HepG2 (cell line): ENCODE data around the gene CLN6. TPM values are rescaled to one million over a fixed set of nuclear protein-coding genes. Genes with fewer than 3 reads are reported as not detected.

ENCODE experiments used
- ATAC-seq: fragments of 200-7000 bp; cut with Tn5 transposase; 3 replicates; pipeline ENCODE4 v1.9.1; 2020; ENCODE audit warnings: mild to moderate bottlenecking, moderate library complexity
- BruUV-seq: library from RNA; stranded (reverse); fragments of 400-500 nt; replicated peaks from 2 replicates; lab custom pipeline; 2021; lab: Mats Ljungman, UMichigan
- CTCF ChIA-PET: fragments of 300-600 bp; formaldehyde crosslinking; extraction: SDS; loops from one replicate; lab custom pipeline; 2021; ENCODE audit warnings: low total read pairs, inconsistent platforms, low intra/inter-chr PET ratio; lab: Yijun Ruan, JAX
- POLR2A ChIA-PET: fragments of 350-600 bp; sonication (Branson Sonifier 250); formaldehyde crosslinking; loops from one replicate; lab custom pipeline; 2020; ENCODE audit warnings: antibody characterized with exemption, inconsistent platforms; lab: Yijun Ruan, JAX
- DNase-seq: peaks from one replicate; pipeline ENCODE4 v3.0.0-alpha.2; 2015; ENCODE audit warnings: low spot score
- FAIRE-seq: peaks from 3 replicates; lab custom pipeline; 2011; peaks lifted over from hg19 to GRCh38; lab: Jason Lieb, UNC
- H2AFZ ChIP-seq: one replicate; pipeline ENCODE4 v1.6.1; 2011; ENCODE audit warnings: low read length, inconsistent platforms
- H3K27ac ChIP-seq: fragments of 300-600 bp; 3 replicates; pipeline ENCODE4 v1.8.0; 2011; ENCODE audit warnings: mixed run types, mild to moderate bottlenecking, mixed read lengths, low read length, inconsistent platforms; ENCODE audit not compliant: insufficient read depth; ENCODE audit errors: extremely low read length
- H3K27me3 ChIP-seq, 2 experiments: fragments of 200-600 bp in 1 of 2; 2 replicates in 1 of 2; 3 replicates in 1 of 2; pipeline versions ENCODE4 v1.6.0 to v1.8.0; 2011; ENCODE audit warnings: low read length in 2 of 2, mild to moderate bottlenecking in 2 of 2, moderate library complexity in 2 of 2, inconsistent platforms in 1 of 2; ENCODE audit not compliant: insufficient read depth in 2 of 2, control insufficient read depth in 1 of 2
- H3K36me3 ChIP-seq, 2 experiments: fragments of 200-600 bp in 1 of 2; replicated peaks in 1 of 2; 2 replicates in 1 of 2; 3 replicates in 1 of 2; pipeline versions ENCODE4 v1.5.1 to v1.8.0; 2011; ENCODE audit warnings: low read length in 2 of 2, inconsistent platforms in 1 of 2; ENCODE audit not compliant: insufficient read depth in 2 of 2, control insufficient read depth in 1 of 2
- H3K4me1 ChIP-seq: 2 replicates; pipeline ENCODE4 v1.5.1; 2012; ENCODE audit warnings: low read length, inconsistent platforms; ENCODE audit not compliant: insufficient read depth
- H3K4me2 ChIP-seq: 2 replicates; pipeline ENCODE4 v1.6.0; 2011; ENCODE audit warnings: low read depth, low read length, inconsistent platforms
- H3K4me3 ChIP-seq, 3 experiments: fragments of 200-600 bp in 1 of 3; sonication (generic), shearing (Covaris generic) in 1 of 3; replicated peaks in 1 of 3; 2 replicates each; pipeline ENCODE4 v1.5.1; 2011 to 2016; ENCODE audit warnings: low read length in 3 of 3, inconsistent platforms in 2 of 3, low read depth in 2 of 3, mild to moderate bottlenecking in 2 of 3, control low read depth in 1 of 3, mixed read lengths in 1 of 3; ENCODE audit not compliant: insufficient read depth in 1 of 3
- H3K79me2 ChIP-seq: one replicate; pipeline ENCODE4 v1.6.1; 2011; ENCODE audit warnings: low read length, inconsistent platforms; ENCODE audit not compliant: insufficient read depth
- H3K9ac ChIP-seq: 2 replicates; pipeline ENCODE4 v1.6.0; 2011; ENCODE audit warnings: mild to moderate bottlenecking, low read depth, low read length, inconsistent platforms; ENCODE audit not compliant: insufficient read depth
- H3K9me3 ChIP-seq: 2 replicates; pipeline ENCODE4 v1.5.1; 2012; ENCODE audit warnings: mild to moderate bottlenecking, low read length
- H4K20me1 ChIP-seq: 2 replicates; pipeline ENCODE4 v1.6.0; 2011; ENCODE audit warnings: inconsistent platforms, mild to moderate bottlenecking, low read length, moderate library complexity; ENCODE audit not compliant: insufficient read depth
- AKAP8 ChIP-seq: sonication (generic); formaldehyde crosslinking; IDR thresholded peaks from 2 replicates; pipeline ENCODE4 v1.5.1; 2020; ENCODE audit warnings: mild to moderate bottlenecking, missing genetic modification reagents
- ARID2 ChIP-seq: sonication (generic); formaldehyde crosslinking; IDR thresholded peaks from 2 replicates; pipeline ENCODE4 v1.8.1; 2022; ENCODE audit warnings: mild to moderate bottlenecking, missing genetic modification reagents, borderline replicate concordance
- MAFF ChIP-seq: IDR thresholded peaks from 2 replicates; pipeline ENCODE4 v1.6.1; 2011; ENCODE audit warnings: low read depth, low read length, improper control_type of control experiment
- MAFK ChIP-seq, 2 experiments: IDR thresholded peaks in 1 of 2; conservative IDR thresholded peaks in 1 of 2; 2 replicates each; pipeline ENCODE4 v1.6.1; 2011; ENCODE audit warnings: improper control_type of control experiment in 2 of 2, low read length in 2 of 2
- RFXAP ChIP-seq: sonication (generic); formaldehyde crosslinking; IDR thresholded peaks from 2 replicates; pipeline ENCODE4 v1.4.0; 2020; ENCODE audit warnings: missing genetic modification reagents, borderline replicate concordance
- SRY ChIP-seq: sonication (generic); formaldehyde crosslinking; IDR thresholded peaks from 2 replicates; pipeline ENCODE4 v1.8.0; 2022; ENCODE audit warnings: mild to moderate bottlenecking, missing genetic modification reagents
- ZNF317 ChIP-seq: sonication (generic); formaldehyde crosslinking; IDR thresholded peaks from 2 replicates; pipeline ENCODE4 v1.5.0; 2020; ENCODE audit warnings: mild to moderate bottlenecking, missing genetic modification reagents
- ZNF629 ChIP-seq: sonication (generic); formaldehyde crosslinking; conservative IDR thresholded peaks from 2 replicates; pipeline ENCODE4 v1.5.0; 2020; ENCODE audit warnings: missing genetic modification reagents
- ZNF652 ChIP-seq: IDR thresholded peaks from 2 replicates; pipeline ENCODE4 v1.6.1; 2016; ENCODE audit warnings: low read depth, borderline replicate concordance
- ZSCAN25 ChIP-seq: sonication (generic); formaldehyde crosslinking; IDR thresholded peaks from 2 replicates; pipeline ENCODE4 v1.8.0; 2022; ENCODE audit warnings: mild to moderate bottlenecking, missing genetic modification reagents
- WGBS: methylation state at CpG from one replicate; pipeline ENCODE4 v1.1.6; 2017; ENCODE audit warnings: low lambda C conversion rate; 5-methylcytosine and 5-hydroxymethylcytosine counted together
- in situ Hi-C: cut with HindIII; loops from 2 replicates; pipeline ENCODE4 v1.10.0; 2017; ENCODE audit warnings: low pct_unique_long_range_greater_than_20kb; ENCODE audit not compliant: extremely low pct_ligation_motif_present
- intact Hi-C: fragments of 100-400 bp; cut with micrococcal nuclease; formaldehyde crosslinking; loops from one replicate; pipeline ENCODE4 v1.10.0; 2022; ENCODE audit not compliant: unreplicated experiment
- polyA plus RNA-seq, 8 experiments: library from polyadenylated mRNA; depleted of rRNA in 3 of 8; stranded (reverse) in 7 of 8; unstranded in 1 of 8; fragments of >200 nt; fragmentation: Illumina TruSeq in 4 of 8; extraction: Trizol in 4 of 8; gene quantifications; 2 replicates each; pipeline versions ENCODE4 v1.2.1 to v1.2.3, GENCODE V29; 2011 to 2016; ENCODE audit warnings: low read depth in 4 of 8, missing spikeins in 1 of 8, mixed read lengths in 1 of 8; ENCODE audit not compliant: insufficient read depth in 1 of 8
- total RNA-seq, 5 experiments: library from RNA; depleted of rRNA; stranded (reverse); fragments of >200 nt; fragmentation: Illumina TruSeq; extraction: Trizol; gene quantifications; 2 replicates each; pipeline ENCODE4 v1.2.3, GENCODE V29; 2016; ENCODE audit warnings: low read depth in 1 of 5

The CLN6 gene
- total and polyA plus RNA-seq, 2 of the 13 experiments (the other 11 are each of a cell fraction or from before 2014, with no cell fraction given): 24.9 to 27.1 TPM

GRCh38 chr15:68274201-68274848 lies 44.8 kb upstream of the CLN6 start:
- ATAC-seq: no peak
- no peak for DNase-seq
- Histone ChIP-seq H3K27ac (no peak overlapping the region), H3K9ac (no peak overlapping the region), H3K4me1 (peaks cover 66% of the 10 kb centered on the region), H3K36me3 (no peaks in the 10 kb centered on the region), H4K20me1 (peaks cover 6% of the 10 kb centered on the region), H3K4me2 (peak overlapping the region; percentile 97; the same call in 1 of the 2 replicates), H3K27me3 (no peaks in the 10 kb centered on the region; a peak in 1 of 5 replicates), H2AFZ (no peak overlapping the region), H3K4me3 (no peak overlapping the region), H3K79me2 (peaks cover 13% of the 10 kb centered on the region), H3K9me3 (no peaks in the 10 kb centered on the region)
- 35% methylated on average over 5 of the region's 5 CpGs for WGBS
- BruUV-seq: no TSS peak
- intact Hi-C loops: no loop called here
- ChIA-PET CTCF (no interaction called here), POLR2A (no interaction called here)
- in situ Hi-C loops: no loop called here
- TF ChIP-seq MAFF (peak; percentile 51; the same call in 1 of the 2 replicates), ZNF317 (CRISPR knock-in tag) (no peak), ZSCAN25 (CRISPR knock-in tag) (no peak), MAFK (conservative IDR thresholded peaks at IDR 0.05 in 1 of 2, IDR thresholded peaks at IDR 0.05 in 1 of 2; ENCODE audit: low read length in 2 of 2) (peak; percentile 41 to 53; a peak in 3 of 4 replicates), ARID2 (CRISPR knock-in tag) (0 out of 2 replicates have a peak, but pooled peaks have one; percentile 29), ZNF629 (no peak), RFXAP (no peak)
- no peak for FAIRE-seq

- 67% methylated on average over 1 of the region's 1 CpG for WGBS
- in situ Hi-C loops: no loop called here
Observed at GRCh38 chr15:68272721-68273271, 43.3 kb upstream of the CLN6 start.

More at GRCh38 chr15:68272721-68273271, 43.3 kb upstream of the CLN6 start:
- CTCF ChIA-PET: no interaction called here
- Histone ChIP-seq H3K4me2 (no peak overlapping the region), H3K36me3 (no peaks in the 10 kb centered on the region), H3K4me3 (no peak overlapping the region), H3K4me1 (peaks cover 70% of the 10 kb centered on the region), H3K27me3 (no peaks in the 10 kb centered on the region; a peak in 1 of 5 replicates), H2AFZ (no peak overlapping the region), H3K9ac (no peak overlapping the region), H3K27ac (no peak overlapping the region), H3K79me2 (no peaks in the 10 kb centered on the region), H3K9me3 (no peaks in the 10 kb centered on the region), H4K20me1 (no peaks in the 10 kb centered on the region)
- ATAC-seq (no peak), FAIRE-seq (no peak), DNase-seq (no peak)
- POLR2A ChIA-PET: no interaction called here
- BruUV-seq: no TSS peak
- intact Hi-C loops: no loop called here
- TF ChIP-seq AKAP8 (no peak), ZNF652 (CRISPR knock-in tag) (peak; percentile 39; the same call in 1 of the 2 replicates), SRY (CRISPR knock-in tag) (no peak)
